Measurements from ENCODE around the gene THPO.

DNA sequence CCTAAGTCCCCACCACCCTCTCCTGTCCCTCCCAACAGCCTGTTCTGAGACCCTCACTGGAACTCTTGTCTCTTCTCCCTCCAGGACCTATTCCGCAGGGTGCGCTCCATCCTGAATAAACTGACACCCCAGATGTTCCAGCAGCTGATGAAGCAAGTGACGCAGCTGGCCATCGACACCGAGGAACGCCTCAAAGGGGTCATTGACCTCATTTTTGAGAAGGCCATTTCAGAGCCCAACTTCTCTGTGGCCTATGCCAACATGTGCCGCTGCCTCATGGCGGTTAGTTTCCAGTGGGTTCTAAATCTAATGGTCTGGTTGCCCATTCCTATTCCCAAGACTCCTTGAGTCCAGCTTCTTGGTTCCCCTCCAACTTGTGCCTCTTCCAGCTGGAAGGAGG lies 54.3 kb downstream of the THPO start:
- TF ChIP-seq POLR2AphosphoS5 (IDR thresholded peaks at IDR 0.05) (no peak), EP300 (IDR thresholded peaks at IDR 0.05) (no peak)
- TF ChIP-seq, protein P1, sequence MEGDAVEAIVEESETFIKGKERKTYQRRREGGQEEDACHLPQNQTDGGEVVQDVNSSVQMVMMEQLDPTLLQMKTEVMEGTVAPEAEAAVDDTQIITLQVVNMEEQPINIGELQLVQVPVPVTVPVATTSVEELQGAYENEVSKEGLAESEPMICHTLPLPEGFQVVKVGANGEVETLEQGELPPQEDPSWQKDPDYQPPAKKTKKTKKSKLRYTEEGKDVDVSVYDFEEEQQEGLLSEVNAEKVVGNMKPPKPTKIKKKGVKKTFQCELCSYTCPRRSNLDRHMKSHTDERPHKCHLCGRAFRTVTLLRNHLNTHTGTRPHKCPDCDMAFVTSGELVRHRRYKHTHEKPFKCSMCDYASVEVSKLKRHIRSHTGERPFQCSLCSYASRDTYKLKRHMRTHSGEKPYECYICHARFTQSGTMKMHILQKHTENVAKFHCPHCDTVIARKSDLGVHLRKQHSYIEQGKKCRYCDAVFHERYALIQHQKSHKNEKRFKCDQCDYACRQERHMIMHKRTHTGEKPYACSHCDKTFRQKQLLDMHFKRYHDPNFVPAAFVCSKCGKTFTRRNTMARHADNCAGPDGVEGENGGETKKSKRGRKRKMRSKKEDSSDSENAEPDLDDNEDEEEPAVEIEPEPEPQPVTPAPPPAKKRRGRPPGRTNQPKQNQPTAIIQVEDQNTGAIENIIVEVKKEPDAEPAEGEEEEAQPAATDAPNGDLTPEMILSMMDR (IDR thresholded peaks at IDR 0.05): no peak

Measured in upper lobe of left lung (tissue), 4 donors.